Panc1 (cell line): ENCODE results near the gene AMPD1. TPM values are rescaled to one million over a fixed set of nuclear protein-coding genes. Genes with fewer than 3 reads are reported as not detected.
A peak's percentile ranks its signal among the peaks of the same experiment; 100 is the strongest.

Experiments
- ATAC-seq: fragments of 200-7000 bp; cut with Tn5 transposase; 2 replicates; pipeline ENCODE4 v1.9.1; 2020; ENCODE audit warnings: mild to moderate bottlenecking, moderate library complexity
- BruUV-seq: library from RNA; stranded (reverse); fragments of 400-500 nt; replicated peaks from 2 replicates; lab custom pipeline; 2021; lab: Mats Ljungman, UMichigan
- CTCF ChIA-PET: fragments of 300-600 bp; sonication (Branson Sonifier 250); formaldehyde crosslinking; loops from one replicate; lab custom pipeline; 2022; ENCODE audit warnings: antibody characterized with exemption; lab: Charles Lee
- POLR2A ChIA-PET: fragments of 300-600 bp; sonication (Branson Sonifier 250); formaldehyde crosslinking; loops from one replicate; lab custom pipeline; 2022; ENCODE audit warnings: antibody characterized with exemption; lab: Charles Lee
- DNase-seq: peaks from one replicate; pipeline ENCODE4 v3.0.0-alpha.2; 2010; ENCODE audit warnings: low read depth, low spot score
- H3K27ac ChIP-seq: 2 replicates; pipeline ENCODE4 v1.5.1; 2011; ENCODE audit warnings: mild to moderate bottlenecking, low read length, inconsistent platforms
- H3K27me3 ChIP-seq: fragments of 200-500 bp; sonication (Bioruptor generic); 2 replicates; pipeline ENCODE4 v1.6.0; 2014; ENCODE audit warnings: low read length, inconsistent platforms; ENCODE audit not compliant: control insufficient read depth, insufficient read depth
- H3K36me3 ChIP-seq: fragments of 200-500 bp; sonication (Bioruptor generic); 2 replicates; pipeline ENCODE4 v1.5.1; 2014; ENCODE audit warnings: inconsistent platforms, mild to moderate bottlenecking, low read length, moderate library complexity; ENCODE audit not compliant: control insufficient read depth, insufficient read depth
- H3K4me1 ChIP-seq: 2 replicates; pipeline ENCODE4 v1.5.1; 2011; ENCODE audit warnings: inconsistent platforms, mild to moderate bottlenecking, low read length, moderate library complexity; ENCODE audit not compliant: control insufficient read depth, insufficient read depth
- H3K4me3 ChIP-seq, 2 experiments: 2 replicates each; pipeline ENCODE4 v1.5.1; 2011 to 2012; ENCODE audit warnings: low read depth in 2 of 2, low read length in 2 of 2, mild to moderate bottlenecking in 2 of 2, inconsistent platforms in 1 of 2, moderate library complexity in 1 of 2
- H3K9me3 ChIP-seq: fragments of 200-500 bp; sonication (Bioruptor generic); 2 replicates; pipeline ENCODE4 v1.5.1; 2014; ENCODE audit warnings: low read depth, mild to moderate bottlenecking, inconsistent platforms, low read length, moderate library complexity; ENCODE audit not compliant: control insufficient read depth, insufficient read depth
- CTCF ChIP-seq: fragments of 450-650 bp; IDR thresholded peaks from 2 replicates; pipeline ENCODE4 v1.5.1; 2017; ENCODE audit warnings: mild to moderate bottlenecking
- POLR2AphosphoS5 ChIP-seq: IDR thresholded peaks from 2 replicates; pipeline ENCODE4 v1.6.1; 2012; ENCODE audit warnings: mild to moderate bottlenecking, low read depth, low read length, moderate library complexity
- SIN3A ChIP-seq: IDR thresholded peaks from 2 replicates; pipeline ENCODE4 v1.6.1; 2012; ENCODE audit warnings: low read depth, mild to moderate bottlenecking, low read length, moderate library complexity, borderline replicate concordance; ENCODE audit not compliant: insufficient read depth
- TCF7L2 ChIP-seq: IDR thresholded peaks from 2 replicates; pipeline ENCODE4 v1.6.1; 2011; ENCODE audit warnings: mild to moderate bottlenecking, low read depth, low read length, inconsistent platforms
- in situ Hi-C: cut with HindIII; loops from 2 replicates; pipeline ENCODE4 v1.10.0; 2016; ENCODE audit warnings: low sequenced_read_pairs, low pct_unique_long_range_greater_than_20kb
- intact Hi-C: fragments of 100-400 bp; cut with micrococcal nuclease; formaldehyde crosslinking; loops from one replicate; pipeline ENCODE4 v1.10.0; 2022; ENCODE audit not compliant: unreplicated experiment
- total RNA-seq: library from RNA; stranded (reverse); gene quantifications from one replicate; pipeline ENCODE4 v1.2.1, GENCODE V29; 2021; ENCODE audit not compliant: unreplicated experiment
- TF ChIP-seq, protein P1 (sequence below), 2 experiments: IDR thresholded peaks; 2 replicates each; pipeline ENCODE4 v1.6.1; 2011 to 2012; ENCODE audit warnings: low read depth in 2 of 2, control low read depth in 1 of 2, low read length in 1 of 2, mild to moderate bottlenecking in 1 of 2, moderate library complexity in 1 of 2; ENCODE audit not compliant: insufficient read depth in 1 of 2

The AMPD1 gene
- total RNA-seq, 1 experiment from 2014 or later = not detected

DNA sequence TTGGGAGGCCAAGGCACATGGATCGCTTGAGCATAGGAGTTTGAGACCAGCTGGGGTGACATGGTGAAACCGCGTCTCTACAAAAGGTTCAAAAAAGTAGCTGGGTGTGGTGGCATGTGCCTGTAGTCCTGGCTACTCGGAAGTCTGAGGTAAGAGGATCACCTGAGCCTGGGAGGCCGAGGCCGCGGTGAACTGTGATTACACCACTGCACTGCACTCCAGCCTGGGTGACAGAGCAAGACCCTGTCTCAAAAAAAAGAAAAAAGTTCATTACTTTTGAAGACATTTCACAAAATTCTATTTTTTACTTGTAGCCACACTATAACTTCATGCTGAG, 23.4 kb downstream of the AMPD1 start:
- ChIA-PET POLR2A (no interaction called here), CTCF (no interaction called here)
- BruUV-seq = no TSS peak
- Histone ChIP-seq H3K27ac (no peak overlapping the region), H3K27me3 (peaks cover 5% of the 10 kb centered on the region; the same call in 1 of the 2 replicates), H3K4me1 (no peaks in the 10 kb centered on the region), H3K9me3 (no peaks in the 10 kb centered on the region), H3K36me3 (no peaks in the 10 kb centered on the region; the same call in 1 of the 2 replicates), H3K4me3 (no peak overlapping the region)
- TF ChIP-seq TCF7L2 (no peak), SIN3A (no peak), CTCF (no peak), POLR2AphosphoS5 (no peak)
- TF ChIP-seq, protein P1, sequence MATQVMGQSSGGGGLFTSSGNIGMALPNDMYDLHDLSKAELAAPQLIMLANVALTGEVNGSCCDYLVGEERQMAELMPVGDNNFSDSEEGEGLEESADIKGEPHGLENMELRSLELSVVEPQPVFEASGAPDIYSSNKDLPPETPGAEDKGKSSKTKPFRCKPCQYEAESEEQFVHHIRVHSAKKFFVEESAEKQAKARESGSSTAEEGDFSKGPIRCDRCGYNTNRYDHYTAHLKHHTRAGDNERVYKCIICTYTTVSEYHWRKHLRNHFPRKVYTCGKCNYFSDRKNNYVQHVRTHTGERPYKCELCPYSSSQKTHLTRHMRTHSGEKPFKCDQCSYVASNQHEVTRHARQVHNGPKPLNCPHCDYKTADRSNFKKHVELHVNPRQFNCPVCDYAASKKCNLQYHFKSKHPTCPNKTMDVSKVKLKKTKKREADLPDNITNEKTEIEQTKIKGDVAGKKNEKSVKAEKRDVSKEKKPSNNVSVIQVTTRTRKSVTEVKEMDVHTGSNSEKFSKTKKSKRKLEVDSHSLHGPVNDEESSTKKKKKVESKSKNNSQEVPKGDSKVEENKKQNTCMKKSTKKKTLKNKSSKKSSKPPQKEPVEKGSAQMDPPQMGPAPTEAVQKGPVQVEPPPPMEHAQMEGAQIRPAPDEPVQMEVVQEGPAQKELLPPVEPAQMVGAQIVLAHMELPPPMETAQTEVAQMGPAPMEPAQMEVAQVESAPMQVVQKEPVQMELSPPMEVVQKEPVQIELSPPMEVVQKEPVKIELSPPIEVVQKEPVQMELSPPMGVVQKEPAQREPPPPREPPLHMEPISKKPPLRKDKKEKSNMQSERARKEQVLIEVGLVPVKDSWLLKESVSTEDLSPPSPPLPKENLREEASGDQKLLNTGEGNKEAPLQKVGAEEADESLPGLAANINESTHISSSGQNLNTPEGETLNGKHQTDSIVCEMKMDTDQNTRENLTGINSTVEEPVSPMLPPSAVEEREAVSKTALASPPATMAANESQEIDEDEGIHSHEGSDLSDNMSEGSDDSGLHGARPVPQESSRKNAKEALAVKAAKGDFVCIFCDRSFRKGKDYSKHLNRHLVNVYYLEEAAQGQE (IDR thresholded peaks at IDR 0.05; ENCODE audit: insufficient read depth in 1 of 2, low read depth in 2 of 2, low read length in 1 of 2) = no peak
- intact Hi-C loops = loop anchor here (5.0 kb wide), 1 partner anchor 325 kb away; no protein-coding TSS in a partner anchor
- DNase-seq (no peak), ATAC-seq (no peak)
- in situ Hi-C loops = no loop called here

DNA sequence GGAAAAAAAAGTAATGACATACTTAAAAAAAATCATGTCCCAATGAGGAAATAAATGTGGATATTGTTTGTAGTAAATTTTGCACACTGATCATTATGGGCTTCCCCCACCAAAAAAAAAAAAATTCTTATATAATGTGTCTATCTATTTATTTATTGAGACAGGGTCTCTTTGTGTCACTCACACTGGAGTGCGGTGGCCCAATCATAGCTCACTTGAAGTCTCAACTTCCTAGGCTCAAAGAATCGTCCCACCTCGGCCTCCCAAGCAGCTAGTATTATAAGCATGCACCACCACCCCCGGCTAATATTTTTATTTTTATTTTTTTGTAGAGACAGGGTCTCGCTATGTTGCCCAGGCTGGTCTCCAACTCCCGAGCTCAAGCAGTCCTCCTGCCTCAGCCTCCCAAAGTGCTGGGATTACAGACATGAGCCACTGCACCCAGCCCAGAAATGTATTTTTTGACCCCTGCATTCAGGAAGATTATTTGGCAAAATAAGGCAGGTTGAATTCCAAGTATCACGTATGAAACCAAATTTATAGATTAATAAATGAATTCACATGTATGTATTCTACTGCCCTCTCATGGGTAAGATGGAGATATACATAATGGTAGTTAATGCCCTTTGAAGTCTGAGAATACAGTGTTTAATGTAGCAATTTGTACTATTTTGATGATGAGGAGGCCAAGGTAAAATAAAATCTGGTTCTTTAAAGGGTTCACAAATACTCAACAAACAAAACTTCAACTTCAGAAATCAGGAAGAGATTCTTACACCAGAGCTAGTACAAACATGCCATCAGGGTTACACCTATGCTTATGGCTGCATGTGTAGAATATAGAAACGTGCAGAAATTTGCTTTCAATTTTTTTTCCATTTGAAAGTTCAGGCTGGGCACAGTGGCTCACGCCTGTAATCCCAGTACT, 24.1 kb downstream of the AMPD1 start:
- Histone ChIP-seq H3K27me3 (peaks cover 4% of the 10 kb centered on the region; the same call in 1 of the 2 replicates), H3K9me3 (no peaks in the 10 kb centered on the region), H3K27ac (no peak overlapping the region), H3K4me1 (no peaks in the 10 kb centered on the region), H3K4me3 (no peak overlapping the region), H3K36me3 (no peaks in the 10 kb centered on the region; the same call in 1 of the 2 replicates)
- no TSS peak for BruUV-seq
- ChIA-PET CTCF (interaction anchor here (0.6 kb wide), 1 partner anchor 54 kb away, joined by 4 read pairs; no protein-coding TSS in a partner anchor), POLR2A (no interaction called here)
- intact Hi-C loops (loop anchor here (5.0 kb wide), 1 partner anchor 324 kb away; no protein-coding TSS in a partner anchor), in situ Hi-C loops (no loop called here)
- DNase-seq (no peak), ATAC-seq (no peak)
- TF ChIP-seq CTCF (peak; percentile 58), TCF7L2 (peak; percentile 72; the same call in 1 of the 2 replicates), SIN3A (no peak), POLR2AphosphoS5 (no peak)
- TF ChIP-seq, protein P1 (IDR thresholded peaks at IDR 0.05; ENCODE audit: insufficient read depth in 1 of 2, low read depth in 2 of 2, low read length in 1 of 2) = no peak
